ENCODE measurements around the gene FGA.

FGA gene

DNA sequence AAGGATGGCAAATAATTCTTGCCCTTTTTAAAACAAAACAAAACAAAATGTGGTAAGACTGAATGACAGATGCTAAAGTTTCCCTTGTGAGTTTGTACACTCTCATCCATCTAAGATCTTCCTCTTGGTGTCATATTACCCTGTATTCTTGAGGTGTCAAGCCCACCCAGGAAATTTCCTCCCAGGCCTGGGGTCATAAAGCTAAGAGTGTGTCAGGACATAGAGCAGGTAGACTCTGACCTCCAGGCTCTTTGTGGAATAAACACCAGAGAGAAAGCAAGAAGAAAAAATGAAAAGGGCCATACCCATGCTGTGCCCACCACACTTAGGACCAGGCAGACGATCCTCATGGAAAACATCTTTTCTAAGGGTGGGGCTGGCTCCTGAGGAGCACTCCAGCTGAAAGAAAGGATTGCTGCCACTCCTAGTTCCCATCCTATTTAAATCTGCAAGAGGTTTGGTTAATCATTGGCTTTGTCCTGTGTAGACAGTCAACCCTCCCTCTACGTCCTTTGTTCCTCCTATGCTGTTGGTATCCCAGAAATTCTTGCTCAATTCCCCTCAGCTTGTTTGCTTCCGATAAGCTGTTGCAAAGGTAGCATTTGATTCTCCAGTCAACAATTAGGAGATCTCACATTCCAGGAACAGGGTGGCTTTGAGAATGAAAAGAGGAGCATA lies at the start of gene FGA:
TSS of gene FGA (minus strand) at position 414 of the 678 bp plus-strand sequence. CDS start at position 359, 55 bp downstream.
- no peak for ATAC-seq

DNA sequence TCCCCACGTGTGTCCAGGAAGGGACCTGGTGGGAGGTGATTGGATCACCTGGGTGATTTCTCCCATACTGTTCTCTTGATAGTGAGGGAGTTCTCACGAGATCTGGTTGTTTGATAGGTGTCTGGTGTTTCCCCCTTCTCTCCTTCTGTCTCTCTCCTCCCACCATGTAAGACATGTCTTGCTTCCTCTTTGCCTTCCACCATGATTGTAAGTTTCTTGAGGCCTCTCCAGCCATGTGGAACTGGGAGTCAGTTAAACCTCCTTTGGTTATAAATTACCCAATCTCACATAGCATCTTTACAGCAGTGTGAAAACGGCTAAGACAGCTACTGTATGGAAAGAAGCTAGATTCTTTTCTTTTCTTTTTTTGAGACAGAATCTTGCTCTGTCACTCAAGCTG lies 43.5 kb upstream of the FGA start:
- ATAC-seq = no peak

DNA sequence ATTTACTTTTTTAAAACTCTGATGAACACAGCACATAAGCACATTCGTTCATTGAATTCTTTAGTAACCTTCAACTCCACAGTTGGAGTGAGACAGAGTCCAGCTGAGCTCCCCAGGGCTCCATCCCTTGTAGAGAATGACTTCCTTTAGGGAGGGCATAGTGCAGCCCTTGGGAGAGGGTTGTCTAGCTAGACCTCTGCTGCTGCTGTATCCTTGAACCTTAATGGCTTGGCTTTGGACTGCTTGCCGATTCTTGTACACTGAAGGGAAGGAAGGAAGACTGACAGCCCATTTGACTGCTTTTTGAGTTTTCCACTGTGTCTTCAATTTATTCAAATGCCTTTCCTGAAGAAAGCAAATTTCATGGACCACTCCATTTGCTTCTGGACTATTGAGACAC lies 41.3 kb upstream of the FGA start:
- no peak for ATAC-seq

DNA sequence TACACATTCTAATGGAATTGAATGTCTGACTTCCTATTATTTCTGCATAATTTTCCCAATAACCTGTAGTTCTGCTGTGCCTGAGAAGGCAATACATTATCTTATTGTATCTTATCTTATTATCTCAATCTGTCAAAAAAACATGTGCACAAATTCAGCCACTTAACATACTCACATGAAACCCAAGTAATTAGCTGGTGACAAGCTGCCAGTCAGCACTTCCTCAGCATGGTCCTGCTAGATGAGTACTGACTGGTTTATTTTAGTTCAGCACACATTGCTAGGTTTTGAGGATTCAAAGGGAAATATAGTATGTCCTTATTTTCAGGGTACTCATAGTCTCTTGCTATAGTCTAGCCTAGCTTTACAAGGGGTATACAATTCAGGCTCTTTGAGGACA lies 39.8 kb upstream of the FGA start:
- ATAC-seq = no peak

DNA sequence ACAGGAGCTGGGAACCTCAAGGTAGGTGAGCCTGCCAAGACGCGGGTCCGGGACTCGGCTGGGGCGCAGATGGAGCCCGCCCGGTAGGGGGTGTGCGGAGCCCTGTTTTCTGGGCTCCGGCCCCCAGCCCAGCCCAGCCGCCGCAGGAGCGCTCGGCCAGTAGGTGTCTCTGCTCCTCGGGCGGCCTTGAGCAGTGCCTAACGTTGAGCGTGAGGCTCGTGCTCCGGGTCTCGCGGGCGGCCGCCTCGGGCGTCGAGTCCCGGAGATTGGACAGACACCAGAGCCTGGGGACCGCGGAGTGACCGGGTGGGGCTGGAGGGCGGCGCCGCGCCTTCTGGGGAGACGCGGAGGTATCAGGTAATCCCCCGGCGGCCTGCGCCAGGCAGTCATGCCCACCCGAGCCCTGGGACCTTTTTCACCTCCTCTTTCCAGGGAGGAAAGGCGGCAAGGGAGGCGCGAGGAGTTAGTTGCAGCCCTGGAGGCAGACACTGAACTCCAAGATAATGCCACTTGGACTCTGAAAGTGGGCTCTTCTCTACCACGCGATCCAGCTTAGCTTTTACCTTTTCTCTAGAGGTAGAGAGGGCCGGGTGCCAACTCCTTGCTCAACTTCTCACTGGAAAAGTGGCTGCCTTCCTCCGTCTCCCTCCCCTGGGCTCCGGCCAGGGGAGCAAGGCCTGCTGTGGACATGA lies 36.4 kb upstream of the FGA start:
- ATAC-seq = peak; percentile 75 to 85

DNA sequence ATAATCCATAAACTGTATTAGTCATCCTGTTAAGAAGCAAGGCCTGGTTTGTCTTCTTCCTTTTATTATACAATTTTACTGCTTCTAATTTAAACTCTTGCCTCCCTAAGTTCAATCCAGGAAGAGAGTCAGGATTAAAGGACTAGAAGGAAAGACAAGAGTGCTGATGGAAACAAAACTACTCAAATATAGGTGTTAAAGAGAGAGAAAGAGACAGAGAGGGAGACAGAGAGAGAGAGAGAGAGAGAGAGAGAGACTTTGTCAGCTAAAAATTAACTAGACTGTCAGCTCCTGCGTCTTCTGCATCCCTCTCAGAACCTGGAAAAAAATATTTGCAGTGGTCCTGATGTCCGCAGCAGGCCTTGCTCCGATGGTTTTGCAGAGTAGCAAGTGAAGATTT lies 35.4 kb upstream of the FGA start:
- ATAC-seq = no peak

DNA sequence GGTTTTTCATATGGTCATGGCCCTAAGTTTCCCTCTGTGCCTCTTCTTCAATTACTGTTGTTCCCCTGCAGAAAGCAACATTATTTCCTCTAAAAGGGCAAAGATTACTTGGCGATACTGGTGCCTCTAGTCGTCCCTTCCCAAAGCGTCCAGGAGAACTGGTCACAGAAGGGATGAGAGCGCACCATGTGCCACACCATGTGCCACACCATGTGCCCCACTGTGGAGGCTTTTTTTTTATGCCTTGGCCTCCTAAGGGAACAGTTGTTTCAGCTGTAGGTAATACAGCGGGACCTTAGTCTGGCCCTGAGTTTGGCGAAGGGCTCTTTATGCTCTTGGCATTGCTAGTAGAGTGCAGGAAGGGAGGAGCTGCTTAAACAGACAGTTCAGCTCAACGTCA lies 33.5 kb upstream of the FGA start:
- ATAC-seq = no peak

DNA sequence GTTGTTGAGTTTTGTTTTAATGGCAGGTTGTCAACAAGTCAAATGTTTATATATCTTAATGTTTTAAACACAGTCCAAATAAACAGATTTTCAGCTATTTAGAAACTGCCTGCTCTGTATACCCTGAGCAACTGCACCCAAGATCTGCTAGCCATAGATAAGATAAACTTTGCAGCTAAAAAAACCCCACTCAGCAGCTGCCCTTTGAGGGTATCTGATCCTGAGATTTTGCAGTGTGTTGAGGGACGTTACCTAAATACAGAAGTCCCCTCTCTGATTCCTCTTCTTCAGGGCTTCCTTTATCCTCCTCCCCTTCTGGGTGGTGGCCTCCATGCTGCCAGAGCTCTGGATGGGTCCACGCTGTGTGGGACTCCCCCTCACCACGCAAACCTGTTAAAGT lies 32.9 kb upstream of the FGA start:
- no peak for ATAC-seq

DNA sequence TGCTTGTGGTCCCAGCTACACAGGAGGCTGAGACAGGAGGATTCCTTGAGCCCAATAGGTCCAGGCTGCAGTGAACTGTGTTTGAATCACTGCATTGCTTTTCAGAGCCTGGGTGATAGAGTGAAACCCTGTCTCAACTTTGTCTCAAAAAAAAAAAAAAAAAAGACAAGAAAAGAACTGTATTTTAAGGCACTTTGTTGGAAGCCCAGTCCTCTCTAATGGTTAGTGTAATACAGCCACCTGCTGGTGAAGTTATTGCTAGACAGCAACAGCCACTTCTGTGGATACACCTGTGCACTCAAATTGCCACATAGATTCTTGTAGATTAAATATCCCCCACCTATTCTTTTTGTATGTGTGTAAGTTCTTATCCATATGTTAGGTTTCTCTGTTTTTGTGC lies 32.1 kb upstream of the FGA start:
- no peak for ATAC-seq

DNA sequence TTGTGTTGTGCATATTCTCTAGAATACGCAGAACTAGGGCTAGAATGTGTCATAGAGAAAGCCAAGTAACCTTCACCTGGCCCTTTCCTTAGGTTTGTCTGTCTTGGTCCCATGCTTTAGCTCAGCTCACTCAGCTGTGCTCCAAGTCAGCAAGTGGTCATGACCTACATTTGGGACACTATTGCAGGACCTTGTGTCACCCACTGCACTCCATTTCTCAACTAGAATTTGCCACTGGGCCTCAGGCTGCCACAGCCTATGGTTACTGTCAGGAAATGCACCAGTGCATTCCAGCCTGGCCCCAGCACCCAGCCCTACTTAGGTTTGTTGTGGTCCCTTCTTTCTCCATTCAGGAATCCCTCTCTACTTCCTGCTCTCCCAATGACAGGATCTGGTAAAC lies 29.6 kb upstream of the FGA start:
- no peak for ATAC-seq

DNA sequence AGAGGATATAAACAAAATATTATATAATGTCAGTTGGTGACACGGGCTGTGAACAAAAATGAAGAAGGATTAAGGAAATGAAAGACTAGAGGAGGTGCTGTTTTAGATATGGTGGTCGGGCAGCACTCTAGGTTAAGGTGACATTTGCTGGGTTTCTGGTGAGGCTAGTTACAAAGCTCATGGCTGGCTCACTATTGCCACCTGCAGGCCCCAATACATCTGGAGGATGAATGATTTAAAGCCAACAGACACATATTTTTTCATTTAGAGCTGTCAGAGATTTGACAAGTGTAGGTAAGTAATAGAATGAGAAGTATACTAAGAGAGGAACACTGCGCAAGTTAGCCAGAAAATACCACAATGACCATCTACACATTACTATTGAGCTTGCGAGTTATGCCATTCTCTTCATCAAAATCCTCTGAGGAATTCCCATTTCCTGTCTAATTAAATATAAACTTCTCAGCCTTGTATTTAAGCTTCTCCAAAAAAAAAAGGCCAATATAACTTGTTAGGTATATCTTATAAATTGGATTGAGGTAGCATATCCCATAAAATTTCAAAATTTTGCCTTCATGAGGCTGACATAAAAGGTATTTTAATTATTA lies 28.3 kb upstream of the FGA start:
- ATAC-seq = peak; percentile 45 to 46

DNA sequence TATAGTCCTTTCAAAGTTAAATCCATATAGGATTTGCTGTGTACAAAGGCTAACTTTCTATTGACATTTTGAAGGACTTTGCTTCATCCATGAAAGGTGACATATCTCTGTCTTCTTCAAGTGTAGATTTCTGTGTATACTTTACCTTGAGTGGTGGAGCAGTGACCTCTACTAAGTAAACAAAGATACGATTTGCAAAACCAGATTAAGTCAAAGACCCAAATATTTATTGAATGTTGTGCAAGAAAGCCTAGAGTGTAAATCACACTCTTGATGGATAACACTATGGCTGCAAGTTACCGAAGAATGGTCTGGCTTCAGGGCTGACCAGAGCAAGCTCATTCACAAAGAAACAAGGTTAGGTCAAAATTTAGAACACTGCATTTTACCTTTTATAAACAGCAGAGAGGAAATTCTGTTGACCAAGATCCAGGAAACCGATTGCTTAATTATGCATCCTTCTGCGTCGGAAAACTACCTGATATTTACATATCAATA lies 27.3 kb upstream of the FGA start:
- no peak for ATAC-seq

DNA sequence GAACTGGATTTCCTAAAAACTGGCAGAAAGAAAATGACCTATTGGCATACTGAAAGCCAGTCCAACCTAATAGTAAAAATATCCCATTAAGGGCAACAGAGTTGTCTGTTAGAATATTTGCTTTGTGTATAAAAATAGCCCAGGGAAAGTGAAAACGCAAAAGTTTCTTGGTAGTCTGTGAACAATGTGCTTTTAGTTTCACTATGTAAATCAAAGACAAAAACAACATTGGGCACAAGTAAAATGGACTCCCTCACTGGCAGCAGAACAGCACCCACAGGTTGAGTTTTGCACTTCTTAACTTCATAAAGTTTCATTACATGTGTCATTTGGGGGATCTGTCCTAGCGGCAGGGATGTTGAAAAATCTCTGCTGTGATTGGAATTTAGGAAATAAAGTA lies 26.2 kb upstream of the FGA start:
- ATAC-seq = peak in 1 of 2 donors; percentile 58

DNA sequence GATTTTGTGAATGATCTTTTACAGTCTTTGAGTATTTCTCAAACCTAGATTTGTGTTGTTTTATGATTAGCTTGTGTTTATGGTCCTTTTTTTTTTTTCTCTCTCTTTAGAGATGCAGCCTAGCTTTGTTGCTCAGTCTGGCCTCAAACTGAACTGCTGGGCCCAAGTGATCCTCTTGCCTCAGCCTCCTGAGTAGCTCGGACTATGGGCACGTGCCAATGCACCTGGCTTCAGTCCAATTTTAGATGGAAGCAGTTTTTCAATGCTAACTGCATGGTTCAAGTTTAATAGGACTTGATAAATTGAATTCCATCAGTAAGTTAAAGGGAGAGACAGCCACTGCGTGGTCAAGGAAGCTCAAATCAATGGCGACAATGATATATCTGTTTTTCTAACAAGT lies 25.7 kb upstream of the FGA start:
- ATAC-seq = no peak

DNA sequence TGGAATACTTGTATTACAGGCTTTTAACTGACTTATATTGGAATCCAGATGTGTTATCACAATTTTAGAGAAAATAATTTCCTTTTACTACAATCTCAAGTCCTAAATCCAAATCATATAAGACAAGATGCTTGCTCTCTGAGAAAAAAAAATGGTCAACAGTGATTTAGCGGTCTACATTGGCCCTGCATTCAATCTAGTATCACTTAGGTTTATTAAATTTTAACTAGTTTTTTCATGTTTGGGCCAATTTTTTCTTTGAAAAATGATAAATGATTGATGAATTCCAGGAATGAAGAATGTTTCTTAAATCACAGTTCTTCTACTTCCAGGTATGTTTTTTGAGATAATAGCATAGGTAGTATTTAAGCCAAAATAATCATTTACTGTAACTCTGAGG lies 24.7 kb upstream of the FGA start:
- no peak for ATAC-seq

DNA sequence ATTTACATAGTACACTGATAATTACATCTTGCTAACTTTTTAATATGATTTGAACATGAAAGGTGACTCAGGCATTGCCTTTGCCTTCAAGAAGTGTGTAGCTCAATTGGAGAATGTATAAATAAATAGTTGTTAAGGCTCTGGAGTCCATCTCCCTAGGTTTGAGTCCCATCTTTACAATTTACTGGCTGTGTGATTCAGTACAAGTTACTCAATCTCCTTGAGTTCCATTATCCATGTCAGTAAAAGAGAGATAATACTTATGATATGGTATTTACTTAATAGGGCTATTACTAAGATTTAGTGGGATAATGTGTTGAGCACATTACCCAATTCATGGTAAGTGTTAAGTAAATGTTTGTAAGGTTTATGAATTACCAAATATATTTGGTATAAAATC lies 23.8 kb upstream of the FGA start:
- no peak for ATAC-seq

DNA sequence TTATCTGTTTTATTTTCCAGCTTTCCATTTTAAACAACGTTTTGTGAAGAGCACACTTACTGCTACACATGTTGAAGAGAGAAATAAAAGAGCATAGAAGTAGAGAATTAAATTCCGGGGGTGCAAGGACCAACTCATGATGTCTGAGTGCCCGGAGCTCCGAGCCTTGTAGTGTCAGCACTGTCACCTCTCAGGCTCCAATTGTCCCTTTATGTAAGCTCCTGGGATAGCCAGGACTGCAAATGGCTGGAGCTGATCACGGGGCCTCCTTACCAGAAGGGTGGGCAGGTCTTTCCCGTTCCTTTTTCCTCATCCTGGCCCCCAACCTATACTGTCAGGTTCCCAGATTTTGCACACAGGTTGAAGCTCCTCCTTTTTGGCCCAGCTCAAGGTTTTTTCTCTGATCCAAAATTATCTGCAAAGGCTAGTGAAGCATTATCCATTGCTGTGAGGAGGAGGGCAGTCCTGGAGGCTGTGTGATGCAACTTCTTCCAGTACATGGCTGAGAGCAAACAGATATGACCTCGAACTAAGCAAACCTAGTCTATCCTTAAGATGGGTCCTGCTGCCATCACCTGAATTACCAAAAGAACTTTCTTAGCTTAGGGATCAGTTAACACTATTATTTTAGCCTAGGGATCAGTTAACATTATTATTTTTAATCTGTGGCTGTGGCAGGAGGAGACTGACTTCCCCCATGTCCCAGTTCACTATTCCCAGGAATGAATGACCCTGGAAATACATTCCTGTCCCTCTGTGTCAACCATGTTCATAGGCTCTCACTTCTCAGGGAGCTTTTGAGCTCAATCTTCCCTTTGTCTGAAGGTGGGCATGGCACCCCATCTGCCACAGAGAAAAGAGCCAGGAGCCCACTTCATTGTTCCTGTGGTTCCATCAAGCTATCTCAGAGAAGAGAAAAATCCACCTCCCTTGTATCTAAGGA lies 22.2 kb upstream of the FGA start, which contains the start of gene FGG:
TSS of gene FGG (minus strand) at position 185 of the 943 bp plus-strand sequence. CDS start at position 138, 47 bp downstream.
- ATAC-seq = no peak

DNA sequence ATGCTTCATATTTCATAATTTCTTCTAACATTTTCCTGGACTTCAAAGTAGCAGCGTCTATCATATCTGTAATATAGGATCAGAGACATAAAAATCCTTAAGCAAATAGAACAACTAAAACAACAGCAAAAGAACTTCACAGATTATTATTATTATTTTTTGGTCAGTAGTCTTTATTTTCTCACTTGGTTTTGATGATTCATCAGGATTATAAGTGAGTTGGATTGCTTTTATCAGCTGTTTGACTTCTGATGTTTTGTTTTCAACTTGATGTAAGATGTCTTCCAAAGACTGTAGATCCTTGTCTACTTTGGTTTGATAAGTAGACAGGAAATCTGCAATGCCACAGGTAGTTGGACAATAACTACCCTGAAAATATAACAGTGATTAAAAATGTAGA lies 21.3 kb upstream of the FGA start:
- ATAC-seq = no peak

DNA sequence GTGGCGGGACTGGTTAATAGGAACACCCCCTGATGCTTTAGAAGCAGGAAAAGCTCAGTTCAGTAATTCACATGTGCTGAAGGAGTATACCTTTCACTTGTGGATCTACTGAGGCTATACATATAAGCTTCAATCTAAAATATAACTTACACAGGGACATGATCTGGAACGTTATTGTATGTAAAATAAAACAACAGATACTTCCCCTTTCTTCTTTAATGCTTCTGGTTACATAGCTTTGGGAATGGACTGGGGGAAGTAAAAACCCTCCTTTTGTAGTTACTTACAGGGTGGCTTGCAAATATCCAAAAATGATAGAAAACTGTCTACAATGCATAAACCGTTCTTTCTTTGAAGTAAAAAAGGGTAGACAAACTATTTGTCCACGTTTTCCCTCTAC lies 20.0 kb upstream of the FGA start:
- no peak for ATAC-seq

DNA sequence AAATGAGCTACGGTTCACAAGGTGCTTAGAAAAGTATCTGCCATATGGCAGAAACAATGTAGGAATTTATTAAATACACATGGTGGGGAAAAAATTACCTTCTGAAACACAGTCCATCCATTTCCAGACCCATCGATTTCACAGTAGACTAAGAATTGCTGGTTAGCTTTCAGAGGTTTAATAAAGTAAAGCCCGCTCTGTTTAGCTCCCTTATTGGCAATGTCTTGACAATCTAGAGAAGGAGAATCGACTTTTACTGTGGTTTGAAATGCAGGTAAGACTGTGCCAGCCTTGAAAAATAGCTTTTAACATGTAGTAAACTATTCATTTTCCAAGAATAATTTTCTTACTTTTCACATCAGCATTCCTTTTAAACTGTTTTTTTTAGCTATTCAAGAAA lies 19.0 kb upstream of the FGA start:
- no peak for ATAC-seq

DNA sequence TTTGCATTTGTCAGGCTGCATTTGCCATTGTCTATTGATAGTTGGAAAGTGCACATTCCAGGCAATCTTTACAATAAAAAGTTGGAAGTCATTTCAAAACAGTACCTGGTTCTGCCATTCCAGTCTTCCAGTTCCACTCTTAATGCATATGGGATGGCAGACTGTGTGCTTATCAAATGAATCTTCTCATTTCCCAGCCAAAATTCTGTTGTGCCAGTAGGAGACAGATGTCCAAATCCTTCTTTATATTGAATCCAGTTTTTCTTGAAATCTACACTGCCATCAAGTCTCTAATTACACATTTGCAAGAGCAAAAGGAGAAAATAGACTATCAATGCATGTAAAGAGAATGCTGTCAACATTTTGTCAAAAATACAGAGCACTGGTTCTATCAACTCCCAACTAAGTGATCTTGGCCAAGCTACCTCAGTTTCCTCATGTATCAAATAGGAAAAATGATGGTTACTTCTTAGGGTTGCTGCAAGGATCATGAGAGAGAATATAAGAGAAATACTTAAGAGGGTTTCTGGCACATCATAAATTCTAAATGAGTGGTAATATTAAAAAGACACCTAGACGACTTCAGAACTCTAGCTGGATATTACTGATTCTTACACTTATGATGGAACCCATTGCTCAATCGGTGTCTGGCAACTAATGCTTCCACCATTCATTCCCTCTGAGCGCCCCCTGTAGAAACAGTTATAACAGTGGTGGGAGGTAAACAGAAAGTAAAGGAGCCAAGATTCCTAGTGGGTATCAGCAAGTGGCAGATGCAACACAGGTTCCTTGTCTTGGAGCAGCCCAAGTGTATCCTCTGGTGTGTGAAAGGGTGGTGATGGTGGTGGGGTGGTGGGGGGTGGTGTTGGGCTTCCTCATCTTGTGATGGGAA lies 18.1 kb upstream of the FGA start:
- no peak for ATAC-seq

Measured in activated CD4-positive, CD25-positive, alpha-beta regulatory T cell treated with anti-CD3 and anti-CD28 coated beads, Interleukin-2, amount 50 U/mL, for 24 hours (primary cell).